ENCODE measurements around the gene BBS5.
"Not testable (repeated sequence)": the region's sequence is repeated elsewhere in the genome, so short reads cannot be mapped to it uniquely, and the experiment has no call there.

BBS5 gene

DNA sequence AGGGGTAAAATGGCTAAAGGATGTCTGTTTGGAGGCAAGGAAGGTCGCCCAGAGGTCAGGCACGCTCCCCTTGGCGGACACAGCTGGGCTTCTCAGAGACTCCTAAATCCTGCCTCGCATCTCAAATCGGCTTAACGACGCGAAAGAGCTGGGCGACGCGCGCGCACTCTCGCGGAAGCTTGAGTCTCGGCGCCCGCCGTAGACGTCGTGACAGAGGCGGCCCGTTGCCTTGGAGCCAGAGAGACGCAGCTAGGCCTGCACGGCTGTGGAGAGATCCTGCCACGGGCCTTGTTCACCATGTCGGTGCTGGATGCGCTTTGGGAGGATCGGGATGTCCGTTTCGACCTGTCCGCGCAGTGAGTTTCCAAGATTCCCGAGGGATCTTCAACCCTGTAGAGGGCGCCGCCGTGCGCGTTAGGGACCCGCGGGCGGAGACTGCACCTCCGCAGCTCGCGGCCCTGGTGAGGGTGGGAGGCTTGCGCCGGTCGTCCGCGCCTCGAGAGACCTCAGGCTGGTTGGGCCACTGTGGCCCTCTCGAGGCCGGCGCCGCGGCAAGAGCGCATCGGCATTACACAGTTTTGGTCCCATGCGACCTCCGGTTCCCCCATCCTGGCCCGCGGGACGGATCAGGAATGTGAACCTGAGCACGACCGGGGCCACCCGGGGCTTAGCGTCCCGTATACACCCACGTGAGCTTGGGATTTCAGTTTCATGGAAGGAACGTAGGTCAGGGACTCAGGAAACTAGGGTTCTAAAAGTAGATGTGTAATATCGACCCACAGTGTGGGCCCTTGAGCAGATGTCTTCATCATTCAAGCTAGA is at the start of gene BBS5:
TSS of gene BBS5 (plus strand) at position 238 of the 822 bp plus-strand sequence. CDS start at position 298, 60 bp downstream.
- peak; percentile 13 for DNase-seq (ENCODE audit: low read depth)

- not testable (repeated sequence) for DNase-seq (ENCODE audit: low read depth)
Observed at GRCh38 chr2:169431772-169432171, 47.5 kb upstream of the BBS5 start.

DNA sequence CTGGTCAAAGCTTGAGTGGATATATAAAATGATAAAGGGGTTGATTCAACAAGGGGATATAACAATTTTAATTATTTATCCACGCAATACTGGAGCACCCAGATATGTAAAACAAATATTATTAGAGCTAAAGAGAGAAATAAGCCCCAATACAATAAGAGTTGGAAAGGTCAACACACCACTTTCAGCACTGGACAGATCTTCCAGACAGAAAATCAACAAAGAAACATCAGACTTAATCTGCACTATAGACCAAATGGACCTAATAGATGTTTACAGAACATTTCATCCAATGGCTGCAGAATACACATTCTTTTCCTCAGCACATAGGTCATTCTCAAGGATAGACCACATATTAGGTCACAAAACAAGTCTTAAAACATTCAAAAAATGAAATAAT is 45.1 kb upstream of the BBS5 start:
- not testable (repeated sequence) for DNase-seq (ENCODE audit: low read depth)

GRCh38 chr2:169438466-169439072 is 40.7 kb upstream of the BBS5 start:
- DNase-seq (ENCODE audit: low read depth) = no peak

DNA sequence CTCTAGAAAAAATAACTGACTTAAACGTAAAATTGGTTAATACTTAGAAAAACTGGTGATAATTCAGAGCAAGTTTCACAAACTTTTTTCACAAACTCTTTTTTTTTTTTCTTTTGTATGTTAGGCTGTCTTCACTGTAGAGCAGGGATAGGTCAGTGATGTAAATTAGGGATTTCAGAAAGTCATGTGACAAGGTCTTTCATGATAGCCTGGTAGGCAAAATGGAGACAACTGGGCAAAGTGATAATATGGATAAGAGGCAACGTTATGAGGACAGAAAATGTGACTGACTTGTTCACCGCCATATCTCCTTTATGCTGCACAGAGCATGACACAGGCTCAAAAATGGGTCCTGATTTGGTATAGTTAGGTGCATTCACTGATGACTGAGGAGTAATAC is 39.4 kb upstream of the BBS5 start:
- DNase-seq (ENCODE audit: low read depth) = no peak

- DNase-seq (ENCODE audit: low read depth) = no peak
Observed at GRCh38 chr2:169446452-169446851, 32.8 kb upstream of the BBS5 start.

DNA sequence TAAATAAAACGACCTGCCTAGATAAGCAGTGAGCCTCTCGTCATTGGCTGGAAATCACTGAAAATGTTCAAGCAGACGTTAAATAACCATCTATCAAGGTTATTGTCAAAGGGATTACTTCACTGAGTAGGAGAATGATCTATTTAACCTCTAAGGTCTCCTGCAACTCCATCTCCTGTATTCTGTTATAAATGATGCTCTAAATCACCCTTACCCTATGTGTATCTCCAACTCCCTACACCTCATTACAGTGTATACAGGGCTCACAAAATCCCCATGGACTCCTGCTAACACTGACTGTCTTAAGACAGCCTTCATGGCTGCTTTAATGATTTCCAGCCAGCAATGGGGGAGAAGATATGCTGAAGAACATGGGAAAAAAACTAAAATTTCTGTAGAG is 31.0 kb upstream of the BBS5 start:
- no peak for DNase-seq (ENCODE audit: low read depth)

GRCh38 chr2:169448865-169449264 is 30.4 kb upstream of the BBS5 start:
- no peak for DNase-seq (ENCODE audit: low read depth)

- DNase-seq (ENCODE audit: low read depth) = no peak
Observed at GRCh38 chr2:169452080-169452479, 27.2 kb upstream of the BBS5 start.

- DNase-seq (ENCODE audit: low read depth) = not testable (repeated sequence)
Observed at GRCh38 chr2:169453044-169453443, 26.2 kb upstream of the BBS5 start.

GRCh38 chr2:169461143-169461542 is 18.2 kb upstream of the BBS5 start:
- no peak for DNase-seq (ENCODE audit: low read depth)

GRCh38 chr2:169462896-169463695 is 16.2 kb upstream of the BBS5 start:
- no peak for DNase-seq (ENCODE audit: low read depth)

DNA sequence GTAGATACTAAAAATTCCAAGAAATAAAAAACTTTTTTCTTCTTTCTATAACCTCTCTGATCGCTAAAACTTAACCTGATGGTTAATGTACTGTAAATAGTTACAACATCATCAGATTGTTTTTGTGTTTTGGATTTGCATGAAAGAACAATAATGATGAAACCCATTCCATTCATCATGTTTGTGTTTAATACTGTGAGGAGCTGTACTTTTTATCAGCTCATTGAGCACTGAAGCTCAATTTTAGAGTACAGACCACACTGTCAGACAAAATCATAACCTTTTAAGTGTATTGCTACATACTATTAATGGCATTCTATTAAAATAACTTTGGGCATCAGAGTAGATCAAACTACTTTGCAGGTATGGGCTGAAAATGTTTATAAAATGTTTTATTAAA is 14.8 kb upstream of the BBS5 start:
- no peak for DNase-seq (ENCODE audit: low read depth)

- DNase-seq (ENCODE audit: low read depth) = no peak
Observed at GRCh38 chr2:169464882-169465281, 14.4 kb upstream of the BBS5 start.

- no peak for DNase-seq (ENCODE audit: low read depth)
Observed at GRCh38 chr2:169468841-169469240, 10.5 kb upstream of the BBS5 start.

- DNase-seq (ENCODE audit: low read depth) = no peak
Observed at GRCh38 chr2:169469952-169470572, 9.2 kb upstream of the BBS5 start.

- no peak for DNase-seq (ENCODE audit: low read depth)
Observed at GRCh38 chr2:169472249-169472648, 7.0 kb upstream of the BBS5 start.

DNA sequence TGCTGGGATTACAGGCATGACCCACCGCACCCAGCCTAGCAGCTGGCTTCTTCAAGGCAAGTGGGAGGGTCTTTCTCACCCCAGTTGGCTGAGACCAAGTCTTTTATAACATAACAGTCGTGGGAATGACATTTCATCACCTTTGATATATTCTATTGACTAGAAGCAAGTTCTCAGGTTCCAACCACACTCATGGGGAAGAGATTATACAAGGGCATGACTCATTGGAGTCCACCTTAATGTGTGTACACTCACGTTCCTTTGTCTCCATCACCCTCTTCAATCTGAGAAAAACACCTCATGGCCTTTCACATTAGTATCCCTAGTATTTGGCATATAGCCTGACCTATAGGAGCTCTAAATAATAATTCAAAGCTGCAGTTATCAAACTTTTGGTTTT is 2.8 kb upstream of the BBS5 start:
- no peak for DNase-seq (ENCODE audit: low read depth)

- no peak for DNase-seq (ENCODE audit: low read depth)
Observed at GRCh38 chr2:169478339-169478738, 955 bp upstream of the BBS5 start.

DNA sequence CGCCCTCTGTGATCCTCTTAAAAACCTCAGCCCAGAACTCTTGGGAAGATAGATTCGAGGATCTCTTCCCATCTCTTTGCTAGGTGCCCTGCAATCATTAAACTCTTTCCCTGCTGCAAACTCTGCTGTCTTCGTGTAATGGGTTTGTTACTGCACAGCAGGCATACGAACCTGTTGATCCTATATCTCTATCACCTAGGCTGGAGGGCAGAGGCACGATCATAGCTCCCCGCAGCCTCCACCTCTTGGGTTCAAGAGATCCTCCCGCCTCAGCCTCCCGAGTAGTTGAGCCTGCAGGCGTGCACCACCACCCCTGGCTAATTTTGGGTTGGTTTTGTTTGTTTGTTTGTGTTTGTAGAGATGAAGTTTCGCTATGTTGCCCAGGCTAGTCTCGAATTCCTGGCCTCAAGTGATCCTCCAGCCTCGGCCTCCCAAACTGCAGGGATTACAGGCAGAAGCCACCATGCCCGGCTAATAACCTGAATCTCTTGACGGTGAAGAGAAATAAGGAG is 493 bp upstream of the BBS5 start:
- DNase-seq (ENCODE audit: low read depth) = no peak

DNA sequence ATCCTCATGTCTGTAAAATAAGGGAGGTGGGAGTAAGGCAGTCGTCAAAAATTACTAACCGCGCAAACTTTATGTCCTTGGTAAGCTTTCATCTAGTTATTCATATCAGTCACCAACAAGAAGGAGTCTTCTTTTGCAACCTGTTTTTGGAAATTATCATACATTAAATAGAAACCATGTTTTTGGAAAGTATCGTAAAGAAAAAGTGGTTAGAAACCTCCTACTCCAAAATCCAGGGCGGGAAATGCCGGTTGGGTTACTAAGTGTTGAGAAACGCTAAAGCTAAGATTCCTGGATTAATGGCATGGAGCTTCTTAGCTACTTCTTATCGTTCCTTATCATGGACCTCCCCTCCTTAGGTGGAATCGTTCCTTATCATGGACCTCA is 778 bp downstream of the BBS5 start:
- no peak for DNase-seq (ENCODE audit: low read depth)

GRCh38 chr2:169485650-169486138 is 6.4 kb downstream of the BBS5 start:
- DNase-seq (ENCODE audit: low read depth) = no peak

Data from T-helper 22 cell (primary cell).